Fibroblast of lung (primary cell): ENCODE measurements around the gene LTBP1. TPM values are rescaled to one million over a fixed set of nuclear protein-coding genes. Genes with fewer than 3 reads are reported as not detected.

Source experiments
- DNase-seq, 2 donors: peaks; one replicate each; pipeline versions ENCODE4 v3.0.0 to v3.0.0-alpha.2; 2010; ENCODE audit warnings: low read depth in 2 of 2
- H2AFZ ChIP-seq: 2 replicates; pipeline ENCODE4 v1.5.1; 2012; ENCODE audit warnings: low read length, control low read depth, inconsistent platforms
- H3K27ac ChIP-seq: 2 replicates; pipeline ENCODE4 v1.5.1; 2011; ENCODE audit warnings: low read length, control low read depth; ENCODE audit not compliant: insufficient read depth
- H3K27me3 ChIP-seq: 2 replicates; pipeline ENCODE4 v1.5.1; 2011; ENCODE audit warnings: mild to moderate bottlenecking, low read length; ENCODE audit not compliant: control insufficient read depth, insufficient read depth
- H3K36me3 ChIP-seq: 2 replicates; pipeline ENCODE4 v1.5.1; 2011; ENCODE audit warnings: low read length; ENCODE audit not compliant: control insufficient read depth, insufficient read depth
- H3K4me1 ChIP-seq: 2 replicates; pipeline ENCODE4 v1.5.1; 2011; ENCODE audit warnings: low read length; ENCODE audit not compliant: control insufficient read depth, insufficient read depth; ENCODE audit errors: extremely low read depth
- H3K4me2 ChIP-seq: 2 replicates; pipeline ENCODE4 v1.5.1; 2011; ENCODE audit warnings: low read length, control low read depth; ENCODE audit not compliant: insufficient read depth; ENCODE audit errors: extremely low read depth
- H3K4me3 ChIP-seq, 4 experiments: fragments of 200-600 bp in 1 of 4; sonication (generic) in 1 of 4; replicated peaks in 1 of 4; 2 replicates each; pipeline ENCODE4 v1.5.1; 2011 to 2016; ENCODE audit warnings: low read length in 4 of 4, low read depth in 3 of 4, mild to moderate bottlenecking in 3 of 4, control low read depth in 2 of 4, inconsistent platforms in 1 of 4, mixed read lengths in 1 of 4; ENCODE audit not compliant: insufficient read depth in 1 of 4; ENCODE audit errors: control extremely low read depth in 1 of 4
- H3K79me2 ChIP-seq: 2 replicates; pipeline ENCODE4 v1.5.1; 2012; ENCODE audit warnings: mild to moderate bottlenecking, low read length, inconsistent platforms; ENCODE audit not compliant: control insufficient read depth, insufficient read depth
- H3K9ac ChIP-seq: 2 replicates; pipeline ENCODE4 v1.5.1; 2011; ENCODE audit warnings: mild to moderate bottlenecking, low read length, control low read depth; ENCODE audit not compliant: insufficient read depth
- H3K9me3 ChIP-seq: 2 replicates; pipeline ENCODE4 v1.5.1; 2012; ENCODE audit warnings: low read depth, low read length; ENCODE audit not compliant: control insufficient read depth, insufficient read depth
- H4K20me1 ChIP-seq: 2 replicates; pipeline ENCODE4 v1.5.1; 2011; ENCODE audit warnings: low read length; ENCODE audit not compliant: control insufficient read depth, insufficient read depth; ENCODE audit errors: extremely low read depth
- CTCF ChIP-seq, 2 donors: IDR thresholded peaks in 1 of 2; conservative IDR thresholded peaks in 1 of 2; 1 replicate in 1 of 2; 2 replicates in 1 of 2; pipeline ENCODE4 v1.5.1; 2011 to 2012; ENCODE audit warnings: low read length in 2 of 2, control low read depth in 1 of 2, inconsistent platforms in 1 of 2, low read depth in 1 of 2, mild to moderate bottlenecking in 1 of 2
- EZH2 ChIP-seq: IDR thresholded peaks from 2 replicates; pipeline ENCODE4 v1.5.1; 2012; ENCODE audit warnings: low read length, control low read depth, mild to moderate bottlenecking; ENCODE audit errors: missing control alignments
- polyA plus RNA-seq, 2 donors: library from polyadenylated mRNA; depleted of rRNA in 1 of 2; stranded (reverse) in 1 of 2; unstranded in 1 of 2; fragments of >200 nt; gene quantifications; 2 replicates each; pipeline ENCODE4 v1.2.1, GENCODE V29; 2011 to 2012; ENCODE audit warnings: missing spikeins in 1 of 2
- total RNA-seq: library from RNA; depleted of rRNA; stranded (reverse); fragments of >200 nt; gene quantifications from 2 replicates; pipeline ENCODE4 v1.2.1, GENCODE V29; 2014

Gene LTBP1
- total and polyA plus RNA-seq, 2 donors (not counting 1 experiment from before 2014, with no cell fraction given) = 254 to 324 TPM

- no peak for DNase-seq
- Histone ChIP-seq H3K9me3 (no peaks in the 10 kb centered on the region), H3K4me3 (no peak overlapping the region), H4K20me1 (no peaks in the 10 kb centered on the region), H3K27ac (no peak overlapping the region), H3K36me3 (no peaks in the 10 kb centered on the region), H3K4me2 (no peak overlapping the region), H3K9ac (no peak overlapping the region), H3K79me2 (no peaks in the 10 kb centered on the region), H3K4me1 (no peaks in the 10 kb centered on the region), H2AFZ (no peak overlapping the region), H3K27me3 (no peaks in the 10 kb centered on the region)
- TF ChIP-seq EZH2 = no peak
- TF ChIP-seq CTCF (conservative IDR thresholded peaks at IDR 0.05 in 1 of 2, IDR thresholded peaks at IDR 0.05 in 1 of 2; ENCODE audit: low read depth in 1 of 2, low read length in 2 of 2) = no peak
Observed at GRCh38 chr2:33042819-33043218, 96.1 kb downstream of the LTBP1 start.

- H3K4me2 ChIP-seq = no peak overlapping the region
- peak in 1 of 2 donors; percentile 81 for DNase-seq
- no peak for TF ChIP-seq EZH2
- TF ChIP-seq CTCF (conservative IDR thresholded peaks at IDR 0.05 in 1 of 2, IDR thresholded peaks at IDR 0.05 in 1 of 2; ENCODE audit: low read depth in 1 of 2, low read length in 2 of 2) = no peak
- no peak overlapping the region for H2AFZ ChIP-seq
- H3K4me1 ChIP-seq = peaks cover 3% of the 10 kb centered on the region
- no peaks in the 10 kb centered on the region for H3K79me2 ChIP-seq
- no peaks in the 10 kb centered on the region for H3K36me3 ChIP-seq
- H3K4me3 ChIP-seq = no peak overlapping the region
- no peaks in the 10 kb centered on the region for H3K9me3 ChIP-seq
- H3K27me3 ChIP-seq = no peaks in the 10 kb centered on the region
- H4K20me1 ChIP-seq = peaks cover 1% of the 10 kb centered on the region
- H3K27ac ChIP-seq = no peak overlapping the region
- no peak overlapping the region for H3K9ac ChIP-seq
Observed at GRCh38 chr2:33047939-33048338, 101.2 kb downstream of the LTBP1 start.

- Histone ChIP-seq H3K4me3 (no peak overlapping the region), H3K9me3 (no peaks in the 10 kb centered on the region), H3K9ac (no peak overlapping the region), H3K4me2 (peak overlapping the region; percentile 32), H3K36me3 (no peaks in the 10 kb centered on the region), H3K27ac (peak overlapping the region; percentile 75), H2AFZ (no peak overlapping the region), H3K4me1 (peaks cover 3% of the 10 kb centered on the region), H4K20me1 (peaks cover 1% of the 10 kb centered on the region), H3K79me2 (no peaks in the 10 kb centered on the region), H3K27me3 (no peaks in the 10 kb centered on the region)
- TF ChIP-seq CTCF (conservative IDR thresholded peaks at IDR 0.05 in 1 of 2, IDR thresholded peaks at IDR 0.05 in 1 of 2; ENCODE audit: low read depth in 1 of 2, low read length in 2 of 2) = no peak
- TF ChIP-seq EZH2 = no peak
- peak; percentile 61 for DNase-seq
Observed at GRCh38 chr2:33051586-33052360, 105.0 kb downstream of the LTBP1 start.
